HTR-8/SVneo (cell line): ENCODE measurements around the gene NSL1.
A peak's percentile ranks its signal among the peaks of the same experiment; 100 is the strongest.
"Not testable (repeated sequence)": the region's sequence is repeated elsewhere in the genome, so short reads cannot be mapped to it uniquely, and the experiment has no call there.

Experiments used
- DNase-seq: peaks from one replicate; pipeline ENCODE4 v3.0.0; 2011; ENCODE audit warnings: low spot score, mixed read lengths; ENCODE audit not compliant: insufficient read length
- FAIRE-seq: peaks from 2 replicates; lab custom pipeline; 2011; peaks lifted over from hg19 to GRCh38; lab: Jason Lieb, UNC

Gene NSL1

DNA sequence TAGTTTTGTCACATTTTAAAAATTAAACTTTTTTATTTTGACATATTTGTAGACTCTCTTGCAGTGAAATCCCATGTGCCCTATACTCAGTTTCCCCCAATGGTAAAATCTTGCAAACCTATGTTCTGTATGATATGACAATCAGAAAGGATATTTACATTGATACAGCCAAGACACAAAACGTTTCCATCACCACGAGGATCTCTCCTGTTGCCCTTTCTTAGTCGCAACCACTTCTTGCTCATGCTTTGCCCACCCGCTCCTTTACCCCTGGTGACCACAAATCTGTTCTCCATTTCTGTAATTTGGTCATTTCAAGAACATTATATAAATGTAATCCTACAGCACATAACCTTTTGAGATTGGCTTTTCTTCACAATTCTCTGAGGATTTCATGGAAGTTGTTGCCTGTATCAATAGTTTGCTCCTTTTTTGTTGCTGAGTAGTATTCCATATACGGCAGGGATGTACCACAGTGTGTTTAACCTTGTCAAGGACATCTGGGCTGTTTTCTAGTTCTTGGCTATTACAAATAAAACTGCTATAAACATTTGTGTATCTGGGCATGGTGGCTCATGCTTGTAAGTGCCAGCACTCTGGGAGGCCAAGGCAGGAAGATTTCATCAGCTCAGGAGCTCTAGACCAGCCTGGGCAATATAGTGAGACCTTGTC lies 78.0 kb downstream of the NSL1 start:
- DNase-seq, result no peak
- FAIRE-seq, result no peak

DNA sequence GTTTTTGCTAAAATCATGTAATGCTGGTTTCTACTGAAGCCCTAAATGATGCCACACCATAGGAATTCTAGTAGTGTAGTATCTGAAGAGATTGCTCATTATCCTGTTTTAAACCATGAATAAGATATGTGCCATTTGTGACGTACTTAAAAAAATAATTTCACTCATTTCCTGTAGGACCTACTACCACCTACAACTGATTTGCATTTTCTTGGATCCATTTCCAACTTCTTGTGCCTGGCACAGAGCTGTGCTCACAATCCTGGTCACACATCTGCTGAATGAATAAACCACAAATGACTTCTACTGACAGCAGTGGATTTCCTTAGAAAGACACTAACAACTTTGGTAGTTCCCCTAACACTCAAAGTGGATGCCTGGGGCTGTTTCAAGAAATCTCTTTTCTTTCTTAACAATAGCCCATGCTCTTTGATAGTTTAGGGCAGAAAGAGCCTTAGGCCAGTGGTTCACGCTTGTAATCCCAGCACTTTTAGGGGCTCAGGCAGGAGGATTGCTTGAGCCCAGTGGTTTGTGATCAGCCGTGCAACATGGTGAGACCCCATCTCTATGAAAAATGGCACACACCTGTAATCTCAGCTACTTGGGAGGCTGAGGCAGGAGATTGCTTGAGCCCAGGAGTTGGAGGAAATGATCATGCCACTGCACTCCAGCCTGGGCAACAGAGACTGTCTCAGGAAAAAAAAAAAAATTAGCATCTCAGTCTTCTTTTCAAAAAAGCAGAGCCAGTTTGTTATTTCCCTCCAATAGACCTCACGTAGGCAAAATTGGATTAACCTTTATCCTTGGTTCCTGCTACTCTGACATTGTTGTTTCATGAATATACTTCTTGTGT lies 78.9 kb downstream of the NSL1 start:
- DNase-seq, result no peak
- FAIRE-seq, result no peak

DNA sequence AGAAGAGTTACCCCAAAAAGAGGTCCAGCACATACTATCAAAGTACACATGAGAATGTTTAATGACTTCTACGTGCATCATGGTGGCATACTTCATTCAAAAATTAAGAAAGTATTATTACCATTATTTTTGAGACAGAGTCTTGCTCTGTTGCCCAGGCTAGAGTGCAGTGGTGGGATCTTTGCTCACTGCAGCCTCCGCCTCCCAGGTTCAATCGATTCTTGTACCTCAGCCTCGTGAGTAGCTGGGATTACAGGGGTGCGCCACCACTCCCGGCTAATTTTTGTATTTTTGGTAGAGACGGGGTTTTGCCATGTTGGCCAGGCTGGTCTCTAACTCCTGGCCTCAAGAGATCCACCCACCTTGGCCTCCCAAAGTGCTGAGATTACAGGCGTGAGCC lies 79.6 kb downstream of the NSL1 start:
- FAIRE-seq, DNase-seq: not testable (repeated sequence)

DNA sequence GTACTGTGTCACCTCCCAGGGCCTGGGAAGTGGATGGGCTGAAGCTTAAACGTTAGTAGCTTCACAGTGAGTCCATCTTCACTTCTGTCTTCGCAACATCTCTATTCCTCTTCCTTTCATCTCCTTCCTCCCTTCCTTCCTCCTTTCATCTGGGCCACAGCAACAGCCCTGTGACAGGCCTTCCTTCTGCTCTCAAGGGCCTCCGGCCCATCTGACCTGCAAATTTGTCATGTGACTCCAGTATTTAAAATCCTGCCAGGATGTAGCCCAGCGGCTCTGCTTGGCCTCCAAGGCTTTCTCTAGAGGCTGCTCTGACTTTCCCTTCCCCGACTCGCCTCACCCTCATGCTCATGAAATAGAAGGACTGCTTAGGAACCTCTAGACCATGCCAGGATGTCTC lies 81.0 kb downstream of the NSL1 start:
- FAIRE-seq (no peak), DNase-seq (no peak)

DNA sequence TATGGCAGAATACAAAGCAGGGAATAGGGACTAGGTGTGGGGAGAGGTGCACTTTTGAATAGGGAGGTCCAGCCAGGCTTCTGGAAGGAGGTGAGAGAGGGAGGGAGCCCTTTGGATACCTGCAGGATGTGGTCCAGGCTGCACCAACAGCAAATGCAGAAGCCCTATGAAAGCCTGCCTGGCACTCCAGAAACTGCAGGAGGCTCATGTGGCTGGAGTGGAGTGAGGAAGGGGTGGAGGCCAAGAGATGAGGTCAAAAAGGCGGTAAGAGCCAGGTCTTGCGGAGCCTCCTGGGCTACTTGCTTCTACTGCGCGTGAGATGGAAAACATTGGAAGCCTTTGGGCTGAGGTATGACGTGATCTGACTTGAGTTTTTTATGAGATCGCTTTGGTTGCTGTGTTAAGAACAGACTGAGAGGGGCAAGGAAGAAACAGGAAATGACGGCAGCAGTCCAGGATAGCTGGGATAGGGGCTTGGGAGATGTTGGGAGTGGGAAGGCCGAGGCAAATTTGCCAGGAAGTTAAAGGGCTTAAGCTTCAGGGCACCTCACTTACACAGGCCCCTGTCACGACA lies 87.5 kb downstream of the NSL1 start:
- no peak for DNase-seq
- FAIRE-seq, result no peak

DNA sequence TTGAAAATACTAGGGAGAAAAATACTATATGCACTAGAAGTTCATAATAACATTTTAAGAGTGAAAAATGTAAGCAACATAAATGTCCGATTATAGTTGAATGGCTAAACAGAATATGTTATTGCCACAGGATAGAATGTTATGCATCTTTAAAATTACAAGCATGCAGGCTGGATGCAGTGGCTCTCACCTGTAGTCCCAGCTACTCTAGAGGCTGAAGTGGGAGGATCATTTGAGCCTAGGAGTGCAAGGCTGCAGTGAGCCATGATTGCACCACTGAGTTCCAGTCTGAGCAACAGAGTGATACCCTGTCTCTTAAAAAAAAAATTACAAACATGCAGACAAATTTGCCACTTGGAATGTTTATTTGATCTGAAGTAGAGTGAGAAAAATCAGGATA lies 88.9 kb downstream of the NSL1 start:
- no peak for DNase-seq
- no peak for FAIRE-seq

DNA sequence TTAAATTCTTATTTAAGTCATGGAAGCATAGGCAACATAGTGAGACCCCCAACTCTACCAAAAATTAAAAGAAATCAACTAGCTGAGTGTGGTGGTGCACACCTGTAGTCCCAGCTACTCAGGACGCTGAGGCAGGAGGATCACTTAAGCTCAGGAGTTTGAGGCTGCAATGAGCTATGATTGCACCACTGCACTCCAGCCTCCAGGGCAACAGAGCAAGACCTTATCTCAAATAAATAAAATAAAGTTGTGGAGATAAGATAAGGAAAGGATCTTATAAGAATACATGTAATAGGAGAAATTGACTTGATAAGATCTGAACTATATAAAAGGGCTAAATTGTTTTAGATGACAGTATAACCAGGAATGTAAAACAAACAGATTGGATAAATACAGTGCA lies 89.7 kb downstream of the NSL1 start:
- FAIRE-seq, result no peak
- DNase-seq, result no peak

DNA sequence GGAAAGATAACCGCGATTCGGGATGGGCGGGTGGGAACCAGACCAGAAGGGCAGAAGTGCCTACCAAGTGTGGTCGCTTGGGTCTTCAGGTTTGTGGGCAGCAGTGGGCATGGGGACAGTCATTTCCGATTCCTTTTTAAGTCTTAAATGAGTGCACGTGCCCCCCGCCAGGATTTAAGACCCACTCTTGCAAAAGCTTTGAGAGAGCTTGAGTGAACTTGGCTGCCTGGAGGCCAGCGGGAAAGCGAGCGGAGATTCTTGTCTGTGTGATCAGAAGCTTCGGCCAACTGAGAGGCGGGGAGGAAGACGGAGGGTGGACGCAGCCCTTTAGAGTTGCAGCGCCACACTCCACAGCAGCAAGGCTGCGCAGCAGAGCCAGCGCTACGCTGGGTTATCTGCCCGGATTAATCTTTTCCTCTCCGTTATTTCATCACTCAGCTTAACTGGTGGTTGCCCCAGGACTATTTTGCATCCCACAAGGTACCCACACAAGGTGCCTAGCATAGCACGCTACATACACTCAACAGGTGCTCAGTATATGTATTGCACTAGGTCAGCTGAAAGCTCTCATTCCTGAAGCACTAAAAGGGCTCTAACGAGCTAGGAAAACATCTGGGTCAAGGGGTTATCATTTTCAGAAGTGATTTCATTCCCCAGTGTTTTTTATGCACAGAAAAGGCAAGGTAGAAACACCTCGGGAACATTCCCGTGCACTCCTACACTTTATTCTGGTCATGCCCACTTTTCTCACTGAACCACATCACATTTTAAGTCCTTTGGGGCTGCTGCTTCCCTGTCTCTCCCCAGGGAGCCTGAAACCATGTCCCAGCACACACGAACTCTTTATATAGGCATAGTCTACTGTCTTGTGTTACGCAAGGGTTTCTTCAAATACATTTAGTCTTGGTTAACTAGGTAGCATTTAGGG lies 90.4 kb downstream of the NSL1 start:
- no peak for FAIRE-seq
- no peak for DNase-seq

DNA sequence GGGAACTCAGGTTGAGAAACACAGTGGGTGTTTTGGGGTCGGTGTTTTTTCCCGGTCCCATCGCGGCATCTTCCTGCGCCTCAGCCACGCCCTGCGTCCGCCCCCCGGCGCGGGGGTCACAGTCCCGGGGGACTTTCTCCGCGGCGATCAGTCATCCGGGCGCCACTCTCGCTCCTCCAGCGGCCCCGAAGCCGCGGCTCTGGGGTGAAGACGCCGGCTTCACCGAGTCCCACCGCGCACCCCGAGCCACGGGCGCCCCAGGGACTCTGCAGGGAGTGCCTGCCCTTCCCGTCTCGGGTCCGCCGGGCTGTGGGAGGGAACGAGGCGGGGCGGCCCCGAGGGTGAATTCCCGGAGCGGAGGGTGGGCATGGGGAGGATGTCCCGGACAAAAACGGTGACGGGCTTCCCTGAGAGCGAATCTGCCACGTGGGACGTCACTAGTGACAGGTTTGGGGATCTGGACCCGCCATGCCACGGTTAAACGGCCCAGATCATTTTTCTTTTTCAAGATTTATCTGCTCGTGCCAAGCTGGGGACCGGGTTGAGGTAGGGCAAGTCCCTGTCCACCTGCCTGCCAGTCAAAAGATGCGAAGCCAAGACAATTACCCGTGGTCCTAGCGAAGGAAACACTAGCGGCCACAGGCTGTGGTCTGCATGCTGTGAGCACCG lies 91.2 kb downstream of the NSL1 start:
- no peak for DNase-seq

DNA sequence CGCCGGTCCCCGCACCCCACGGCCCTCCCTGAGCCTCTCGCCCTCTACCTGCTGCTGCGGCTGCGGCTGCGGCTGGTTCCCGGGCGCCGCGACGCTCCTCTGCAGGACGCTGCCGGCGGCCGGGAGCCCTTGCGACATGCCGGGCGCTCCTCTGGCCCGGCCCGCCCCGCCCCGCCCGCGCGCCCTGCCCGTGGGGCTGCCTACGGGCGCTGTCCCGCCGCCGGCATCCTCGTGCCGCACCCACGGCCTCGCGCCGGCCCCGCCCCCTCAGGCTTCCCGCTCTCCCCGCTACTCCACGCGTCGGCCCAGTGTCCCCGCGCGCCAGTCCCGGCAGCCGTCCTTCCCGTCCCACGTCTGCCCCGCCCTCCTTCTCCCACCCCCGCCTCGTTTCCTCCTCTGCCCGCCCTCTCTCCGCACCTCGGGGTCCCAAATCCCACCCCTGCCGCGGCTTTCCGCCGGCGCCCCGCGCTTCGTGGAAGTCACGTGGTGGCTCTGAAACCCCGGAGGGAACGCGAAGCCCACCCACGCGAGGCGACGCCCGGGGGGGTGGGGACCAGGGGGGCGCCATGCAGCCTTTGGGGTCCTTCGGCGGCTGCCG lies 91.9 kb downstream of the NSL1 start, which contains the start of gene BATF3:
TSS of gene BATF3 (minus strand) at position 216 of the 598 bp plus-strand sequence. CDS start at position 138, 78 bp downstream.
- no peak for DNase-seq
- FAIRE-seq, result no peak

More for the DNA sequence above, 91.2 kb downstream of the NSL1 start:
- no peak for FAIRE-seq

DNA sequence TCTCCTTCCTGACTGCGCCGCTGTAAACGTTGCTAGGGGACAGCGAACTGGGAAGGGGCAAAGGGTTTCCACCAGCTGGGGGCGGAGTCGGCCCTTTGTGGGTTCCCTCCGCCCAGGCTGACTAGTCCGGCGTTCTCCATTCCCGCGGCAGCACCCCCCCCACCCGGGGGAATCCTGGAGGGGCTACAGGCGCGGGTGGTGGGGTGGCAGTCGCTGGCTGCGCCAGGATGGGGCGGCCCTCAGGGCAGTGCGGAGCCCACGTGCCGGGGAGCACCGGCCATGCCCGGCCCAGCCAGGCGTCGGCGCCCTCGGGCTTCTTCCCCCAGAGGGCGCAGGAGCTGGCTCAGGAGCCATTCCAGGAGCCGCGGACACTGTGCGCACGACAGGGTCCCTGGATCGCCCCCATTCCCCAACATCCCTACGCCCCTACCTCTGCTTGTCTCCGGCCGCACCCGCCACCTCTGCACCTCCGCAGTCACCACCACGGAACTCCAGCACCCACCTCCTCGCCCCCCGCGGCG lies 92.4 kb downstream of the NSL1 start:
- FAIRE-seq, result no peak

DNA sequence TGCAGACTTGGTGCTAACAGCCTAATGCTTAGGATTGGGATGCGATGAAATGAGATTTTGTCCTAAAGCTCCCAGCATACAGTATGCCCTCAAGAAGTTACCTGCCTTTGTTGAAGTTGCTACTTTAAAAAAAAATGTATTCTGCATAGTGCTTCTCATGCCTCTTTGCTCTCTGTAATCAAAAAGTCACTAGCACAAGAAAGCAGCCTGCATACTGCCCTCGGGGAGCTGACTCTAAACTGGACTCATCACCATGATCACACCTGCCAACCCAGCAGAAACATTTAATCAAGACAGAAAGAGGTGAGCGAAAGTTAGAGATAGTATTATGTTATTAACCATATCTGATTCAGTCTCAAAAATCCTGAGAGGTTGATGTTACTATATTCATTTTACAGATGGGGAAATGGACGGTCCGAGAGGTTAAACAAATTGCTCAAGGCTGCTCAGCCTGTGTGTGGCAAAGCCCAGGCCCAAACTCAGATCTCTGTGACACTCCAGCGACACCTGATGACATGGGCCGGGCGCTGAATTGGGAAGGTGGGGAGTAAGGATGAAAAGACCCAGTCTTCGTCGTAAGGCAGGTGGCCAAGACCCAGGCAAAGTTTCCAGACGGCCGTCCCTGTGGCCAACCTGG lies 93.0 kb downstream of the NSL1 start:
- no peak for DNase-seq
- no peak for FAIRE-seq

More for the DNA sequence above, 92.4 kb downstream of the NSL1 start:
- DNase-seq, result peak; percentile 62

DNA sequence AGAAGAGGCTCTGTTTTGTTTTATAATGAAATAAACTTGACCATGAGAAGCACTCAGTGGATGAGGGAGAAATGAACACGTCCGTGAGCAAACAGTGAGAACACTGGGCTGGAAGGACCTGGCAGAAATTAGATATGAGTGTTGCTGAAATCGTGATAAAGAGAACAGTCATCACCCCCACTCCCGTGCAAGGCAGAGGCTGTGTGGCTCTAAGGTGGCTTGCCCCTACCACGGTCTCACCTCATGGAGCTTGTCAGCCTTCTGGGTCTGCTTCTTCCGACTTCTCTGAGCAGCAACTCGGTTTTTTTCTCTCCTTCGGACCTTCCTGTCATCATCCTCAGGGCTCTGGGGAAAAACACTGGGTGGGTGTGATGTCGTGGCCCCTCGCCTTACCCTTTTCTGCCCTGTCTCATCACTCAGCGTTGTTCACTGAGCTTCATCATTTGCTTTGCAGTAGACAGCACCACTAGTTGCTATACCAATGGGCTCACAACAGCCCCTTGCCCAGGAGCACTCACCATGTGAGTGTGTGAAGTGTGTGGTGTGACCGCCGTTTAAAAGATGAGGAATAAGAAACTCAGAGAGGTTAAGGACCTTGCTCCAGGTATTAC lies 94.8 kb downstream of the NSL1 start:
- FAIRE-seq (no peak), DNase-seq (no peak)

DNA sequence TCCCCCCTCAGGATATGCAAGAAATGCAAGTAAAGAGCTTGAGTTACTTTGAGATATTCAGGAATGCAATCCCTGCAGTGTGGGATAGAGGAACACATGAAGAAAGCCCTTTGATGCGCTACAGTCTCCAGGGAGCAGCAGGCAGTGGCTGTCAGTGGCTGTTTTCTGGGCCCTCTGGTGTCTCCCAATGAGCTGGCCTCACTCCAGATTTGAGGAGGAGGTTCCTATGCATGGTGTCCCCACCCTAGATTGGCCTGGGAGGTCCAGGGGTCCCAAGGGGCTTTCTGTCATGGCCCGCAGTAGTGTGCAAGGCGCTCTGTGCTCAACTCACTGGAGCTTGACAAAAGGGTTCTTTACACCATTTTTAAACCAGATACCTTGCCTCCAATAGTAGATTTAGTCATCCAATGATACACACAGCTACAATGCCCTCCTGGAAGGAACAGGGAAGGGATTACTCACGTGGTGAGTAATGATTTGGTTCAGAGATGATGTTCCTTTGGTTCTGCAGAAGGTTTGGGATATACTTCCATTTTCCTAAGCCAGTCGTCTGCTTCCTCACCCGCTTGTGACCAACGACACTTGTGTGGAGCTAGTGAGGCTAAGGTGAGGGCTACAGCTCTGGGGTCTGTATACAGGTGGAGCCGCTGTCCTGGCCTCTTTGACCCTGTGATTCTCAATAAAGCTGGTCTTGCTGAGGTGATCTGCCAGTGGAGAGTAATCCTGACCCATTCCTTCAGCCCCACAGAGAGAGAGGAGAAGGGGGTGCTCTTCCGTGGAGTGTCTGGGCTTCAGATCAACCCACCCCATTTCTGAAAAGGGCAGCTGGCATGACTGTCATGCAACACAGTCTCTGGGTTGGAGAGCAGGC lies 98.6 kb downstream of the NSL1 start:
- DNase-seq (no peak), FAIRE-seq (no peak)

DNA sequence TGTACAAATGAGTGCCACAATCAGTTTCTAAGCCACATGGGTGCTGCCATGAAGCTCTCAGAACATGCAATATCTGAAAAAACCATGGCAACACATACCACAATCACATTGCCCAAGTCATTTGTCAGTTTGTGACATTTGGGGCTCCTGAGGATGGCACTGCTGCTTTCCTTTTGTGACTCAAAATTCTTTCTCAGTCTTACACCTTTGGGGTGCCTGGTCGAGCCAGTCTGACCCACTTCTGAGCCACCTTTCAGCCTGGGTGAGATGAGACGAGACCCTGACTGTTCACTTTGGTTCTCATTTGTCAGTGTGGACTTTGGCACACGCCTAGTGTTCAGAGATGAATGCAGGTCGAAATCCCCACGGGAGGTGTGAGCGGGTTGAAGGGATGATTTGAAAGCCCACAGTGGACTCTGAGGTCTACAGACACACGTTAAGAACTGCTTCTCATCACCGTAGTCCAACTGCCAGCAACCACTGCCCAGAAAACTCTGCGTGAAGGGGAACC lies 100.0 kb downstream of the NSL1 start:
- FAIRE-seq, result no peak

DNA sequence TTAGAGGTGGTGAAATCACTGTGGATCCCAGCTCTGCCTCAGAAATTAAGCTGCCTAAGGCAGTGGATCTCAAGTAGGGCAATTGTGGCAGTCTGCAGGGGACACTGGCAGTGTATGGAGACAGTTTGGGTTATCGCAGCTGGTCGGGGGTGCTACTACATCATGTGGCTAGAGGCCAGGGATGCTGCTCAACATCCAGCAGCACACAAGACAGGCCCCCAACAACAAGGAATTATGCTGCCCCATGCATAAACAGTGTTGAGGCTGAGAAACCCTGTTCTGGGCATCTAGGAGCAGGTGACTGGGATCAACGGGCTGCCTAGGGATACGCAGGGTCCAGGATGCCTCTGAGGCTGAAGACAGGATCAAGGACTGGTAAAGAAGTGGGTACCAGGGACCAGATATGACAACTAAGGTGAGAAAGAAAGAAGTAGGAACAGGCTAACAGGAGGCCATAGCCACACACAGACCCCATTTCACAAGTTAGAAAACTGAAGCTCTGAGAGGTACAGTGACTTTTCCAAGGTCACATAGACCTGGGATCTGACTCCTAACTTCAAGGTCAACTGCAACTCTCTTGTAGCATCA lies 100.7 kb downstream of the NSL1 start:
- DNase-seq (no peak), FAIRE-seq (no peak)

More for the DNA sequence above, 100.0 kb downstream of the NSL1 start:
- no peak for DNase-seq
